H9 (cell line): ENCODE results near the gene CMTM7. TPM values are rescaled to one million over a fixed set of nuclear protein-coding genes. Genes with fewer than 3 reads are reported as not detected.

ENCODE experiments used
- DNase-seq: peaks from one replicate; pipeline ENCODE4 v3.0.0-alpha.2; 2017
- H2AFZ ChIP-seq: one replicate; pipeline ENCODE4 v1.6.1; 2013; ENCODE audit warnings: mild to moderate bottlenecking, low read length, control low read depth, moderate library complexity
- H2AK5ac ChIP-seq: 2 replicates; pipeline ENCODE4 v1.6.1; 2013; ENCODE audit warnings: low read length, control low read depth, mixed read lengths; ENCODE audit not compliant: insufficient read length
- H2BK120ac ChIP-seq: one replicate; pipeline ENCODE4 v1.6.1; 2013; ENCODE audit warnings: low read depth, mild to moderate bottlenecking, low read length, control low read depth, inconsistent platforms; ENCODE audit not compliant: poor library complexity, severe bottlenecking
- H2BK12ac ChIP-seq: 2 replicates; pipeline ENCODE4 v1.6.1; 2013; ENCODE audit warnings: low read length, control low read depth, mixed read lengths, low read depth; ENCODE audit not compliant: insufficient read length
- H2BK15ac ChIP-seq: 2 replicates; pipeline ENCODE4 v1.6.1; 2013; ENCODE audit warnings: low read depth, low read length, control low read depth
- H2BK20ac ChIP-seq: one replicate; pipeline ENCODE4 v1.6.1; 2013; ENCODE audit warnings: low read depth, mild to moderate bottlenecking, low read length, control low read depth, inconsistent platforms; ENCODE audit not compliant: poor library complexity, severe bottlenecking
- H2BK5ac ChIP-seq: 2 replicates; pipeline ENCODE4 v1.6.1; 2013; ENCODE audit warnings: low read length, control low read depth, mixed read lengths; ENCODE audit not compliant: insufficient read length
- H3K14ac ChIP-seq: 2 replicates; pipeline ENCODE4 v1.6.1; 2013; ENCODE audit warnings: low read length, control low read depth; ENCODE audit not compliant: insufficient read depth
- H3K18ac ChIP-seq: 2 replicates; pipeline ENCODE4 v1.6.1; 2013; ENCODE audit warnings: low read depth, mild to moderate bottlenecking, mixed read lengths, low read length, control low read depth; ENCODE audit not compliant: insufficient read length
- H3K23ac ChIP-seq: 2 replicates; pipeline ENCODE4 v1.6.1; 2013; ENCODE audit warnings: low read length, control low read depth, mixed read lengths, low read depth; ENCODE audit not compliant: insufficient read length
- H3K23me2 ChIP-seq: 2 replicates; pipeline ENCODE4 v1.6.1; 2013; ENCODE audit warnings: low read depth, mild to moderate bottlenecking, mixed read lengths, low read length, control low read depth; ENCODE audit not compliant: insufficient read length, poor library complexity, severe bottlenecking
- H3K27ac ChIP-seq: 2 replicates; pipeline ENCODE4 v1.5.1; 2013; ENCODE audit warnings: low read length, control low read depth, mixed read lengths, low read depth; ENCODE audit not compliant: insufficient read length
- H3K27me3 ChIP-seq: 2 replicates; pipeline ENCODE4 v1.6.1; 2013; ENCODE audit warnings: low read length, control low read depth, inconsistent platforms; ENCODE audit not compliant: insufficient read depth
- H3K4ac ChIP-seq: 2 replicates; pipeline ENCODE4 v1.6.1; 2013; ENCODE audit warnings: low read depth, mild to moderate bottlenecking, control low read depth, inconsistent platforms, low read length, moderate library complexity
- H3K4me1 ChIP-seq: 2 replicates; pipeline ENCODE4 v1.6.1; 2013; ENCODE audit warnings: low read length, control low read depth, inconsistent platforms; ENCODE audit not compliant: insufficient read depth
- H3K4me2 ChIP-seq: 2 replicates; pipeline ENCODE4 v1.6.1; 2013; ENCODE audit warnings: low read length, control low read depth, mixed read lengths; ENCODE audit not compliant: insufficient read length, insufficient read depth
- H3K56ac ChIP-seq: 2 replicates; pipeline ENCODE4 v1.6.1; 2013; ENCODE audit warnings: low read depth, mild to moderate bottlenecking, mixed read lengths, low read length, control low read depth; ENCODE audit not compliant: insufficient read length
- H3K79me1 ChIP-seq: 2 replicates; pipeline ENCODE4 v1.6.1; 2013; ENCODE audit warnings: low read depth, mild to moderate bottlenecking, moderate library complexity, low read length, control low read depth, inconsistent platforms; ENCODE audit not compliant: insufficient read depth, poor library complexity, severe bottlenecking
- H3K79me2 ChIP-seq: 2 replicates; pipeline ENCODE4 v1.6.1; 2013; ENCODE audit warnings: low read length, control low read depth, inconsistent platforms; ENCODE audit not compliant: insufficient read depth
- H3K9ac ChIP-seq: 2 replicates; pipeline ENCODE4 v1.6.1; 2013; ENCODE audit warnings: low read length, control low read depth, mixed read lengths; ENCODE audit not compliant: insufficient read length; ENCODE audit errors: extremely low read depth
- H3K9me3 ChIP-seq: one replicate; pipeline ENCODE4 v1.6.1; 2013; ENCODE audit warnings: low read depth, low read length, inconsistent platforms; ENCODE audit not compliant: control insufficient read depth
- H3T11ph ChIP-seq: one replicate; pipeline ENCODE4 v1.6.1; 2013; ENCODE audit warnings: mild to moderate bottlenecking, low read length, control low read depth, inconsistent platforms
- H4K20me1 ChIP-seq: one replicate; pipeline ENCODE4 v1.6.1; 2013; ENCODE audit not compliant: control insufficient read depth, insufficient read length, insufficient read depth
- H4K5ac ChIP-seq: 2 replicates; pipeline ENCODE4 v1.6.1; 2013; ENCODE audit warnings: low read depth, mild to moderate bottlenecking, mixed read lengths, low read length, control low read depth; ENCODE audit not compliant: insufficient read length
- H4K8ac ChIP-seq: replicated peaks from 2 replicates; pipeline ENCODE4 v1.6.1; 2013; ENCODE audit warnings: low read length, control low read depth, mixed read lengths, low read depth; ENCODE audit not compliant: insufficient read length
- H4K91ac ChIP-seq: 2 replicates; pipeline ENCODE4 v1.6.1; 2013; ENCODE audit warnings: low read depth, mild to moderate bottlenecking, moderate library complexity, mixed read lengths, low read length, control low read depth; ENCODE audit not compliant: insufficient read length
- H3K27ac Mint-ChIP-seq, 3 experiments: 2 replicates in 2 of 3; 3 replicates in 1 of 3; pipeline ENCODE4 v1.8.0; 2020 to 2021; ENCODE audit warnings: mixed read lengths in 3 of 3, mild to moderate bottlenecking in 1 of 3, moderate library complexity in 1 of 3
- H3K27me3 Mint-ChIP-seq: 2 replicates; pipeline ENCODE4 v1.8.0; 2021; ENCODE audit warnings: low read depth, mild to moderate bottlenecking, moderate library complexity, mixed read lengths
- H3K36me3 Mint-ChIP-seq, 3 experiments: 2 replicates in 2 of 3; 3 replicates in 1 of 3; pipeline ENCODE4 v1.8.0; 2020 to 2021; ENCODE audit warnings: low read depth in 3 of 3, mixed read lengths in 3 of 3; ENCODE audit not compliant: insufficient read depth in 1 of 3
- H3K4me1 Mint-ChIP-seq, 2 experiments: 2 replicates each; pipeline ENCODE4 v1.8.0; 2020; ENCODE audit warnings: mixed read lengths in 2 of 2
- H3K4me3 Mint-ChIP-seq, 2 experiments: 2 replicates in 1 of 2; 3 replicates in 1 of 2; pipeline ENCODE4 v1.8.0; 2020 to 2021; ENCODE audit warnings: mild to moderate bottlenecking in 2 of 2, mixed read lengths in 2 of 2, moderate library complexity in 1 of 2
- H3K9me3 Mint-ChIP-seq, 2 experiments: 2 replicates in 1 of 2; 3 replicates in 1 of 2; pipeline ENCODE4 v1.8.0; 2020; ENCODE audit warnings: mild to moderate bottlenecking in 2 of 2, mixed read lengths in 2 of 2, moderate library complexity in 1 of 2
- CTCF ChIP-seq: fragments of 200-600 bp; sonication (generic); conservative IDR thresholded peaks from 3 replicates; pipeline ENCODE4 v1.8.0; 2021; ENCODE audit warnings: antibody characterized with exemption, mild to moderate bottlenecking
- WGBS: extraction: QIAGEN DNeasy Blood & Tissue Kit; methylation state at CpG from one replicate; pipeline ENCODE4 v1.1.7; 2013; ENCODE audit warnings: missing lambda C conversion rate, low lambda C conversion rate, mixed read lengths; ENCODE audit not compliant: insufficient read length; ENCODE audit errors: extremely low coverage; 5-methylcytosine and 5-hydroxymethylcytosine counted together
- total RNA-seq: library from RNA; stranded (reverse); gene quantifications from 2 replicates; pipeline ENCODE4 v1.2.1, GENCODE V29; 2021

The CMTM7 gene
- total RNA-seq, 1 experiment from 2014 or later: 23.9 TPM

- TF ChIP-seq CTCF: no peak
- H4K91ac ChIP-seq: no peak overlapping the region
- no peak overlapping the region for H3K56ac ChIP-seq
- no peak overlapping the region for H3K18ac ChIP-seq
- no peak overlapping the region for H2BK120ac ChIP-seq
- H3K4ac ChIP-seq: no peak overlapping the region
- H3K23ac ChIP-seq: no peak overlapping the region
- H3K27me3 Mint-ChIP-seq: no peaks in the 10 kb centered on the region
- no peak overlapping the region for H2AFZ ChIP-seq
- H3K14ac ChIP-seq: no peak overlapping the region; the same call in 1 of the 2 replicates
- H2BK5ac ChIP-seq: no peak overlapping the region
- no peaks in the 10 kb centered on the region for H3K9me3 ChIP-seq
- no peak overlapping the region for H3K27ac ChIP-seq
- no peaks in the 10 kb centered on the region for H3K79me1 ChIP-seq
- H4K5ac ChIP-seq: no peak overlapping the region
- no peak overlapping the region for H2BK12ac ChIP-seq
- peaks cover 15 to 23% of the 10 kb centered on the region in 2 experiments for H3K4me1 Mint-ChIP-seq
- H2AK5ac ChIP-seq: no peak overlapping the region
- no peaks in the 10 kb centered on the region for H4K20me1 ChIP-seq
- no peak overlapping the region for H3K9ac ChIP-seq
- H2BK20ac ChIP-seq: no peak overlapping the region
- no peak overlapping the region for H3K4me3 Mint-ChIP-seq
- H3K27me3 ChIP-seq: no peaks in the 10 kb centered on the region
- H3K36me3 Mint-ChIP-seq: no peaks in the 10 kb centered on the region
- H3K4me2 ChIP-seq: no peak overlapping the region
- no peaks in the 10 kb centered on the region for H3K79me2 ChIP-seq
- no peak overlapping the region for H3T11ph ChIP-seq
- no peak for DNase-seq
- no peaks in the 10 kb centered on the region for H3K23me2 ChIP-seq
- WGBS: no CpG with 5 or more reads among the region's 4 CpGs
- no peak overlapping the region for H3K27ac Mint-ChIP-seq
- H3K4me1 ChIP-seq: no peaks in the 10 kb centered on the region; the same call in 1 of the 2 replicates
- no peaks in the 10 kb centered on the region for H3K9me3 Mint-ChIP-seq
- H2BK15ac ChIP-seq: no peak overlapping the region
- H4K8ac ChIP-seq: no peak overlapping the region
These were observed 45.1 kb downstream of the CMTM7 start for GRCh38 chr3:32436816-32437189.
